Measurements from ENCODE around the gene CELSR2.

CELSR2 gene

GRCh38 chr1:109269981-109270622, 20.8 kb downstream of the CELSR2 start:
- no peak for DNase-seq (ENCODE audit: low read depth)
- TF ChIP-seq MAX (IDR thresholded peaks at IDR 0.05; ENCODE audit: low read depth, low read length) (no peak), POLR2A (IDR thresholded peaks at IDR 0.05; ENCODE audit: extremely low read depth, insufficient read length) (no peak), MYC (IDR thresholded peaks at IDR 0.05; ENCODE audit: low read depth, low read length) (no peak)
- TF ChIP-seq, protein P1, sequence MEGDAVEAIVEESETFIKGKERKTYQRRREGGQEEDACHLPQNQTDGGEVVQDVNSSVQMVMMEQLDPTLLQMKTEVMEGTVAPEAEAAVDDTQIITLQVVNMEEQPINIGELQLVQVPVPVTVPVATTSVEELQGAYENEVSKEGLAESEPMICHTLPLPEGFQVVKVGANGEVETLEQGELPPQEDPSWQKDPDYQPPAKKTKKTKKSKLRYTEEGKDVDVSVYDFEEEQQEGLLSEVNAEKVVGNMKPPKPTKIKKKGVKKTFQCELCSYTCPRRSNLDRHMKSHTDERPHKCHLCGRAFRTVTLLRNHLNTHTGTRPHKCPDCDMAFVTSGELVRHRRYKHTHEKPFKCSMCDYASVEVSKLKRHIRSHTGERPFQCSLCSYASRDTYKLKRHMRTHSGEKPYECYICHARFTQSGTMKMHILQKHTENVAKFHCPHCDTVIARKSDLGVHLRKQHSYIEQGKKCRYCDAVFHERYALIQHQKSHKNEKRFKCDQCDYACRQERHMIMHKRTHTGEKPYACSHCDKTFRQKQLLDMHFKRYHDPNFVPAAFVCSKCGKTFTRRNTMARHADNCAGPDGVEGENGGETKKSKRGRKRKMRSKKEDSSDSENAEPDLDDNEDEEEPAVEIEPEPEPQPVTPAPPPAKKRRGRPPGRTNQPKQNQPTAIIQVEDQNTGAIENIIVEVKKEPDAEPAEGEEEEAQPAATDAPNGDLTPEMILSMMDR (IDR thresholded peaks at IDR 0.05; ENCODE audit: low read depth, low read length): no peak
- no peak overlapping the region for H3K4me3 ChIP-seq (ENCODE audit: low read depth, low read length)

- no peak for DNase-seq (ENCODE audit: low read depth)
- TF ChIP-seq MYC (IDR thresholded peaks at IDR 0.05; ENCODE audit: low read depth, low read length) (no peak), POLR2A (IDR thresholded peaks at IDR 0.05; ENCODE audit: extremely low read depth, insufficient read length) (no peak), MAX (IDR thresholded peaks at IDR 0.05; ENCODE audit: low read depth, low read length) (no peak)
- TF ChIP-seq, protein P1 (IDR thresholded peaks at IDR 0.05; ENCODE audit: low read depth, low read length): no peak
- H3K4me3 ChIP-seq (ENCODE audit: low read depth, low read length): no peak overlapping the region
These were observed 21.4 kb downstream of the CELSR2 start for GRCh38 chr1:109270623-109271317.

GRCh38 chr1:109271458-109271857, 22.1 kb downstream of the CELSR2 start:
- TF ChIP-seq MYC (IDR thresholded peaks at IDR 0.05; ENCODE audit: low read depth, low read length) (no peak), MAX (IDR thresholded peaks at IDR 0.05; ENCODE audit: low read depth, low read length) (no peak), POLR2A (IDR thresholded peaks at IDR 0.05; ENCODE audit: extremely low read depth, insufficient read length) (no peak)
- TF ChIP-seq, protein P1 (IDR thresholded peaks at IDR 0.05; ENCODE audit: low read depth, low read length): no peak

GRCh38 chr1:109272021-109272799, 22.9 kb downstream of the CELSR2 start:
- no peak overlapping the region for H3K4me3 ChIP-seq (ENCODE audit: low read depth, low read length)
- TF ChIP-seq, protein P1 (IDR thresholded peaks at IDR 0.05; ENCODE audit: low read depth, low read length): no peak
- TF ChIP-seq POLR2A (IDR thresholded peaks at IDR 0.05; ENCODE audit: extremely low read depth, insufficient read length) (no peak), MAX (IDR thresholded peaks at IDR 0.05; ENCODE audit: low read depth, low read length) (no peak), MYC (IDR thresholded peaks at IDR 0.05; ENCODE audit: low read depth, low read length) (no peak)
- DNase-seq (ENCODE audit: low read depth): no peak

More at GRCh38 chr1:109271458-109271857, 22.1 kb downstream of the CELSR2 start:
- no peak for DNase-seq (ENCODE audit: low read depth)
- no peak overlapping the region for H3K4me3 ChIP-seq (ENCODE audit: low read depth, low read length)

DNA sequence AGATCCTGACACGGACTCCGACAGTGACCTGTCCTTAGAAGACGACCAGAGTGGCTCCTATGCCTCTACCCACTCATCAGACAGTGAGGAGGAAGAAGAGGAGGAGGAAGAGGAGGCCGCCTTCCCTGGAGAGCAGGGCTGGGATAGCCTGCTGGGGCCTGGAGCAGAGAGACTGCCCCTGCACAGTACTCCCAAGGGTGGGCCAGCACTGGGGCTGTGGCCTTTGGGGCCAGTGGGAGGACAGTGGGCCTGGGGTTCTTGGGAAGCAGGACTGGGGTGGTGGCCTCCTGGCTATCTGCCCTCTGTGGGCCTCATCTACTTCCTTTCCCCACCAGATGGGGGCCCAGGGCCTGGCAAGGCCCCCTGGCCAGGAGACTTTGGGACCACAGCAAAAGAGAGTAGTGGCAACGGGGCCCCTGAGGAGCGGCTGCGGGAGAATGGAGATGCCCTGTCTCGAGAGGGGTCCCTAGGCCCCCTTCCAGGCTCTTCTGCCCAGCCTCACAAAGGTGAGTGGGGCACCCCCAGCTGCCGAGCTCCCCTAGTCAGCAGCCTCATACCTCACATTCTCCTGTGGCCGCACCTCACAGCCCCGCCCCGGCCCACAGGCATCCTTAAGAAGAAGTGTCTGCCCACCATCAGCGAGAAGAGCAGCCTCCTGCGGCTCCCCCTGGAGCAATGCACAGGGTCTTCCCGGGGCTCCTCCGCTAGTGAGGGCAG, 23.6 kb downstream of the CELSR2 start:
- no peak for DNase-seq (ENCODE audit: low read depth)
- TF ChIP-seq MAX (IDR thresholded peaks at IDR 0.05; ENCODE audit: low read depth, low read length) (no peak), POLR2A (IDR thresholded peaks at IDR 0.05; ENCODE audit: extremely low read depth, insufficient read length) (no peak), MYC (IDR thresholded peaks at IDR 0.05; ENCODE audit: low read depth, low read length) (no peak)
- TF ChIP-seq, protein P1 (IDR thresholded peaks at IDR 0.05; ENCODE audit: low read depth, low read length): no peak
- H3K4me3 ChIP-seq (ENCODE audit: low read depth, low read length): no peak overlapping the region

Measured in NB4 (cell line).